GM18951 (cell line): Measurements from ENCODE around the gene EDN2.

Source experiments
- POLR2A ChIP-seq: IDR thresholded peaks from 4 replicates; pipeline ENCODE4 v1.6.1; 2011; ENCODE audit warnings: mild to moderate bottlenecking; ENCODE audit not compliant: insufficient read length, insufficient read depth; ENCODE audit errors: extremely low read depth
- in situ Hi-C: fragments of 300-500 bp; cut with MboI; formaldehyde crosslinking; loops from one replicate; pipeline ENCODE4 v1.12.0; 2022; ENCODE audit warnings: low sequenced_read_pairs, mixed read lengths, inconsistent platforms; ENCODE audit not compliant: unreplicated experiment

EDN2 gene

DNA sequence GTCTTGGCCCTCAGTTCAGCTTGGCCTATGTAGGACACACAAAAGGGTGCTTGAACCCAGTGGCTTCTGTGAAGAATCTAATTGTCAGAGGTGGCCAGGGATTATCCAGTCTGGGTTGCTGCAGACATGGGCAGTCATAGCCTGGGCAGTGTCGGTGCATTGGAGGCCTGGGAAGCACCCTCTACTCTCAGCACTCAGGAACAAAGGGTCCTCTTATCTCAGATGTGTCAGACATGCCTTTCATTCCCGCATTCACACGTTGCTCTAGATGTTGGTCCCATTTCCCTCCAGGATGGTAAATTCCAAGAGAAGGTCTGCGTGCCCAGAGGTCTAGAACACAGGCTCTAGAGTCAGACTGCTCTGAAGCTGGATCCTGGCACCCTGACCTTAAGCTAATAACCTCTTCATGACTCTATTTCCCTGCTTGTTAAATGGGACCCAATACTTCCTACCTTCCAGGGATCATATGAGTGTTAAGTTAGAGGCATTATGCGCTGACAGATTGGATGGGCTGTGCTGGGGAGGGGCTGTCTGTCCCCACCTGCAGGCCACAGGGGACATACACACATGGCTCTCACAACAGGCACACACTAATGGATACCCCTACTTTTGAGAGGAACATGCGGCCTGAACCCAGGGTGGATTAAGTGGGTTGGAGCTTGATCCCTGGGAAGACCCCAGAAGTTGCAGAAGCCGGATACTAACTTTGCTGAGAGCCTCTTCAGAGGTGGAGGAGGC, 16.5 kb upstream of the EDN2 start:
- no peak for TF ChIP-seq POLR2A
- in situ Hi-C loops, result no loop called here

DNA sequence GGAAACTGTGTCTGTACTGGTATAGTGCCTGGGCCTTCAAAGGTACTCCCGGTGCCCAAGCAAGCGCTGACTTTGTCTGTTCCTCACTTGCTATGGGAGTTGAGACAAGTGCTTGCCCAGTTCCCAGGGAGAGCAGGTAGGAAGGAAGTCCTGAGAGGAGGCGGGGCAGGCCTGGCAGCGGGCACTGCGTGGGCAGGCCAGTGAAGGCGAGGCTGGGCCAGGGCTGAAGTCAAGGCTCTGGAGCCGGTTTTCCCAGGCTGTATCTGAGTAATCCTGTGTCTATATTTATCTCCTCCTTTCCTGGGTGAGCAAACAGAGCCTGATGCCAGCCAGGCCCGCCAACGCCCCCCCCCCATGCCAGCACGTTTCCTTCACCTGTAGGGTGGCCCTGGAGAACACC, 15.9 kb upstream of the EDN2 start:
- no peak for TF ChIP-seq POLR2A
- in situ Hi-C loops, result no loop called here

DNA sequence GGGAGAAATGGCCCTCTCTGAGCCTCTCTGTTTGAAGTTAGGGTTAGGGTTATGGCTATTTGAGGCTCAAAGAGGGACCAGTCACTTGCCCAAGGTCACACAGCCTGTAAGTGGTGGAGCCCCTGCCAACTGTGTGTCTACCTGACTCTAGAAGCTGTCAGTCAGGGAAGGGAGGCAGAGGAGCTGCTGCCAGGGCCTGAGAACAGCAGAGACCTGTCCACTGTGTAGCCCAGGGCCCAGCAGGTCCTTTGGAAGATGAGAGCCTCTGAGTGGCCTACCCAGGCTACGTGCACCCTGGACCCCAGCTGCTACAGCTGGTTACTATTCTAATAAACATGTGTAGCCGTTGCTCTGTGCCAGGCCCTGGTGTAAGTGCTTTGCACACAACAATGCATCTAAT, 15.1 kb upstream of the EDN2 start:
- in situ Hi-C loops, result no loop called here
- TF ChIP-seq POLR2A, result no peak

GRCh38 chr1:41498804-41499203, 14.3 kb upstream of the EDN2 start:
- TF ChIP-seq POLR2A, result no peak
- in situ Hi-C loops, result no loop called here

- no peak for TF ChIP-seq POLR2A
- in situ Hi-C loops, result no loop called here
These were observed 13.9 kb upstream of the EDN2 start for GRCh38 chr1:41498391-41498790.

DNA sequence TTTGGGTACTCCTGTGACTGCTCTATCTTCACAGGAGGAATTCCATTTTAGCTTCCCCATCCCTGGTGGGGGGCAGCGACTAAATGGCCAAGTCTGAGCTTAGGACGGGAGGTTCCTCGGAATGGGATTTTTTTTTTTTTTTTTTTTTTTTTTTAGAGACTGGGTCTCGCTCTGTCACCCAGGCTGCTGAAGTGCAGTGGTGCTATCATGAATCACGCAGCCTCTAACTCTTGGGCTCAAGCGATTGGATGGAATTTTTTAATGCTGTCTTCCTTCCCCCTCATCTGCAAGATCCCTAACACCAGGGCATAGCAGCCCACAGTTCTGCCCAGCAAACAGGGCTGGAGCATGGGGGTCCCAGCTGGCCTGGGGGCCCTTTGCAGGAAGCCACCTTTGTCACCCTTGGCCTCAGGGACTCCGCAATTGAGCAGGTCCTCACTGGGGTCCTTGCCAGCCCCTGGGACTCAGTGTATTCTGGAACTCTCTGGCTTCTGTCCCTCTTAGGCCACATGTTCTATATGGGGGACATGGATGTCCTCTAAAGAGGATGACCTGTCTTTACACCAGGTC, 13.1 kb upstream of the EDN2 start:
- TF ChIP-seq POLR2A, result no peak
- in situ Hi-C loops, result no loop called here

DNA sequence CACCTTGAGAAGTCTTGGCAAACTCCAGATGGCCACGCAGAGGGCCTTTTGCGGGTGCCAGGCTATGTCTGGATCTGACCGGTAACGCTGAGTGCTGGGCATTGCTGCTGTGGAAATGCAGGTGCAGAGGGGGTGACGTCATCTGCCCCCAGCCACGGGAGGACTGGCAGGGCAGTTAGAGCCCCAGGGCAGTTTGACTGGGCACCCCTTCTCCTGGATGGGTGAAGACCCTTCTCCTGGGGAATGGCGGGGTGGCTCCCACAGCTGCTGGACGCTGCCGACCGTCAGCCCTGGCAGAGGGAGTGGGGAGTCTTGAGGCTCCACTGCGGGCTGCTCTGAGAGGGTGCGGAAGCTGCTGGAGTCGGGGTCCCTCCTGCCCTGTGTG, 12.6 kb upstream of the EDN2 start:
- in situ Hi-C loops, result no loop called here
- TF ChIP-seq POLR2A, result no peak

- no peak for TF ChIP-seq POLR2A
- in situ Hi-C loops, result no loop called here
These were observed 11.9 kb upstream of the EDN2 start for GRCh38 chr1:41496080-41497055.

DNA sequence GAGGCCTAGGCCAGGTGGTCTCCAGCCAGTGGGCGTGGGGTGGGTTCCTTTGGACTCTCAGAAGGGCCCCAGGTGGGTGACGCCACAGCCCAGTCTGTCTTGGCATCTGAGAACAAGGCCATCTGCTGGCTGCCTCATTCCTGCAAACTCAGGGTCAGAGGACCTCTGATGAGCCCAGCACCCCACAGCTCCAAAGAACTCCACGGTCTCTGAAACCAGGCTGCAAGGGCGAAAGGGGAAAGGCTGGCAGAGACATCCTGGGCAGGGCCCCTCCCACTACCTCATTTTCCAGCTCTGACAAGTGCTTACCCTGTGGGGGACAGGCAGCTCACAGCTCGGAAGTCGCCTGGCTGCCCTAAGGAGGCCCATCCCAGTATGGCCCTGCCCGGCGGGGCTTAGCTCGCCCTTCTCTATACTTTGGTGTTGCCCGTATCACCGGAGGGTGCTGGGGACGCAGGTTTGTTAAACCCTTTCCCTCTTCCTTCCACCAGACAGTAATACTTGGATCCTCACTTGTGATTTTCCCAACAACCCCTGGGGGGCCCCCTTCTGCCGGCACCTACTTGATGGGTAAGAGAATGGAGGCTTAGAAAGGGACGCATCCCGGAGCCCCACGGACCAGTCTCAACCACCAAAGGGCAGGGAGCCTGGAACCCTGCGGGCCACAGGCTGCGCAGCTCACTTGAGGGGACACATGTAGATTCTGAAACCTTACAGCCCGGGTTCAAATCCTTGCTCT, 10.9 kb upstream of the EDN2 start:
- no peak for TF ChIP-seq POLR2A
- in situ Hi-C loops, result no loop called here

DNA sequence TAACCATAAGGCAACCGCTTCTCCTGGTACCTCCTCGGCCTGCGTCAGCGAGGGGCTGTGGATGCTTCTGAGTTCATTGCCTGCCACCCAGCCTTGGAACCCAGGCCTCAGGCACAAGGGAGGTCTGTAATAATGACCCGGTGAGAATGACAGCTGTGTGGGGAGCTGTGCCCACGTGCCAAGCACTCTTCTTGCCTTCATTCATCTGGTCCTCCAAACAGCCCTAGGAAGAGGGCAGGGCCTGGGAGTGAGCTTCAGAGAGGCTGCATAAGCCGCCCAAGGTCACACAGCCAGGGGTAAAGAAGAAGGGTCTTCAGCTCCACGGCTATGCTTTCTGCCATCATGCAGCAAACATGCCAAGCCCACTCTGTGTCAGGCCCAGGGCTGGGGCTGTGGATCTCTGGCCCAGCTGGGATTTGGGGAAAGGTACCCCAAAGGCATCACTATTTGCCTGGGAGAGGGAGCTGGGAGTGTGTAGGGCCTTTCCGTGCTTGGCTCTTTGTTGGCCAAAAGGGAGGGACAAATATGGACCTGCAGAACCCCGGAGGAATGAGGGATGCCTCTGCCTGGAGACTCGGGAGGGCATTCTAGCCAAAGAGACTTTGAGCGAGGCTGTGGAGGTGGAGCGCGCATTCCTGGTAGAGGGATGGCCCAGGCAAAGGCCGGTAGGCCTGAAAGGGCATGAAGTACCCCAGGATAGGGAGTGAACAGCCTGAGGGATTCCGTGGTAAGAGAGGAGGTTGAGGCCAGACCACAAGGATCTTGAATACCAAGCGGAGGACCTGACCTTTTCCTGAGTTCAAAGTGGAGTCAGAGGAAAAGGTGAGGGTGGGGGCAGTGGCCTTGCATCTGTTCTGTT, 10.1 kb upstream of the EDN2 start:
- in situ Hi-C loops, result no loop called here
- no peak for TF ChIP-seq POLR2A

GRCh38 chr1:41493626-41494350, 9.3 kb upstream of the EDN2 start:
- in situ Hi-C loops, result no loop called here
- TF ChIP-seq POLR2A, result no peak
